H1 (cell line): Measurements from ENCODE around the gene GRIP1. TPM values are rescaled to one million over a fixed set of nuclear protein-coding genes. Genes with fewer than 3 reads are reported as not detected.

Source experiments
- CTCF ChIA-PET: fragments of 300-600 bp; sonication (Branson Sonifier 250); formaldehyde crosslinking; loops from one replicate; lab custom pipeline; 2021; ENCODE audit not compliant: partially characterized antibody; lab: Charles Lee
- POLR2A ChIA-PET: fragments of 300-600 bp; sonication (Branson Sonifier 250); formaldehyde crosslinking; loops from one replicate; lab custom pipeline; 2021; ENCODE audit warnings: inconsistent platforms; ENCODE audit not compliant: partially characterized antibody; lab: Charles Lee
- DNase-seq, 2 experiments: peaks; one replicate each; pipeline versions ENCODE4 v3.0.0 to v3.0.0-alpha.2; 2010 to 2022; ENCODE audit warnings: low spot score in 2 of 2, low read depth in 1 of 2, mixed read lengths in 1 of 2
- FAIRE-seq: peaks from 2 replicates; lab custom pipeline; 2011; peaks lifted over from hg19 to GRCh38; lab: Jason Lieb, UNC
- H2AFZ ChIP-seq: 2 replicates; pipeline ENCODE4 v1.8.1; 2012; ENCODE audit warnings: low read length, inconsistent platforms
- H2AK5ac ChIP-seq: 2 replicates; pipeline ENCODE4 v1.6.1; 2013; ENCODE audit warnings: low read depth, low read length
- H2BK120ac ChIP-seq: replicated peaks from 2 replicates; pipeline ENCODE3; 2013; ENCODE audit warnings: low read depth, low read length, inconsistent platforms
- H2BK12ac ChIP-seq: 2 replicates; pipeline ENCODE4 v1.6.1; 2013; ENCODE audit warnings: low read depth, low read length
- H2BK15ac ChIP-seq: 2 replicates; pipeline ENCODE4 v1.6.1; 2013; ENCODE audit warnings: low read length
- H2BK20ac ChIP-seq: 2 replicates; pipeline ENCODE4 v1.6.1; 2013; ENCODE audit warnings: low read length
- H2BK5ac ChIP-seq: 2 replicates; pipeline ENCODE4 v1.6.1; 2013; ENCODE audit warnings: low read depth, low read length
- H3K14ac ChIP-seq: 2 replicates; pipeline ENCODE4 v1.6.1; 2013; ENCODE audit warnings: inconsistent platforms; ENCODE audit not compliant: insufficient read length
- H3K18ac ChIP-seq: 2 replicates; pipeline ENCODE4 v1.6.1; 2013; ENCODE audit warnings: low read length; ENCODE audit errors: extremely low read depth
- H3K23ac ChIP-seq: 2 replicates; pipeline ENCODE4 v1.6.1; 2013; ENCODE audit warnings: inconsistent platforms; ENCODE audit not compliant: insufficient read length
- H3K23me2 ChIP-seq: 2 replicates; pipeline ENCODE4 v1.6.1; 2013; ENCODE audit warnings: low read depth, low read length
- H3K27ac ChIP-seq: 2 replicates; pipeline ENCODE4 v1.6.1; 2011; ENCODE audit warnings: low read depth, low read length, inconsistent platforms
- H3K27me3 ChIP-seq, 4 experiments: replicated peaks in 1 of 4; 1 replicate in 1 of 4; 2 replicates in 3 of 4; pipeline versions ENCODE4 v1.6.1 to v1.8.1; 2011 to 2013; ENCODE audit warnings: low read length in 3 of 4, mild to moderate bottlenecking in 3 of 4, inconsistent platforms in 2 of 4, mixed read lengths in 2 of 4, moderate library complexity in 1 of 4; ENCODE audit not compliant: control insufficient read depth in 3 of 4, insufficient read depth in 3 of 4; ENCODE audit errors: extremely low read depth in 1 of 4
- H3K36me3 ChIP-seq, 4 experiments: 2 replicates each; pipeline versions ENCODE4 v1.6.1 to v1.8.1; 2011 to 2013; ENCODE audit warnings: mild to moderate bottlenecking in 4 of 4, low read length in 3 of 4, moderate library complexity in 2 of 4, control low read depth in 1 of 4, inconsistent platforms in 1 of 4; ENCODE audit not compliant: insufficient read depth in 4 of 4, control insufficient read depth in 2 of 4
- H3K4ac ChIP-seq: replicated peaks from 2 replicates; pipeline ENCODE3; 2013; ENCODE audit warnings: low read length, low read depth, mixed read lengths, inconsistent platforms; ENCODE audit not compliant: insufficient read length
- H3K4me1 ChIP-seq, 4 experiments: replicated peaks in 1 of 4; 1 replicate in 1 of 4; 2 replicates in 3 of 4; pipeline versions ENCODE4 v1.6.1 to v1.8.1; 2011 to 2013; ENCODE audit warnings: low read length in 3 of 4, inconsistent platforms in 2 of 4, mixed read lengths in 1 of 4; ENCODE audit not compliant: insufficient read depth in 4 of 4, control insufficient read depth in 3 of 4
- H3K4me2 ChIP-seq, 2 experiments: 2 replicates each; pipeline versions ENCODE4 v1.6.1 to v1.8.1; 2011 to 2013; ENCODE audit warnings: low read depth in 2 of 2, low read length in 2 of 2, control low read depth in 1 of 2, inconsistent platforms in 1 of 2, mild to moderate bottlenecking in 1 of 2; ENCODE audit not compliant: insufficient read depth in 1 of 2
- H3K4me3 ChIP-seq, 4 experiments: fragments of 200-600, 300-600 bp in 1 of 4; sonication (generic), shearing (Covaris generic), sonication (Bioruptor Twin) in 1 of 4; 2 replicates each; pipeline versions ENCODE4 v1.5.1 to v1.8.1; 2011 to 2016; ENCODE audit warnings: low read length in 4 of 4, low read depth in 3 of 4, control low read depth in 2 of 4, inconsistent platforms in 2 of 4, mild to moderate bottlenecking in 2 of 4, mixed read lengths in 1 of 4, moderate library complexity in 1 of 4; ENCODE audit not compliant: insufficient read depth in 2 of 4; ENCODE audit errors: extremely low read depth in 1 of 4
- H3K56ac ChIP-seq: replicated peaks from 2 replicates; pipeline ENCODE3; 2013; ENCODE audit warnings: low read depth, mild to moderate bottlenecking, mixed read lengths, low read length, inconsistent platforms; ENCODE audit not compliant: insufficient read length
- H3K79me1 ChIP-seq: 2 replicates; pipeline ENCODE4 v1.6.1; 2013; ENCODE audit warnings: low read depth, low read length, control low read depth
- H3K79me2 ChIP-seq, 2 experiments: 2 replicates each; pipeline versions ENCODE4 v1.6.1 to v1.8.1; 2012 to 2013; ENCODE audit warnings: low read length in 2 of 2, mild to moderate bottlenecking in 2 of 2, inconsistent platforms in 1 of 2; ENCODE audit not compliant: insufficient read depth in 2 of 2, control insufficient read depth in 1 of 2
- H3K9ac ChIP-seq, 4 experiments: replicated peaks in 1 of 4; 1 replicate in 1 of 4; 2 replicates in 3 of 4; pipeline versions ENCODE4 v1.6.1 to v1.8.1; 2011 to 2013; ENCODE audit warnings: low read depth in 3 of 4, low read length in 3 of 4, control low read depth in 2 of 4, mild to moderate bottlenecking in 2 of 4, moderate library complexity in 2 of 4, inconsistent platforms in 1 of 4; ENCODE audit errors: extremely low read depth in 1 of 4
- H3K9me3 ChIP-seq, 2 experiments: 2 replicates each; pipeline versions ENCODE4 v1.6.1 to v1.8.1; 2012 to 2013; ENCODE audit warnings: mild to moderate bottlenecking in 2 of 2, moderate library complexity in 2 of 2, control low read depth in 1 of 2, inconsistent platforms in 1 of 2, low read depth in 1 of 2, low read length in 1 of 2, mixed read lengths in 1 of 2; ENCODE audit not compliant: insufficient read depth in 2 of 2
- H4K20me1 ChIP-seq, 2 experiments: replicated peaks in 1 of 2; 2 replicates each; pipeline versions ENCODE3 to v1.8.1; 2011 to 2013; ENCODE audit warnings: inconsistent platforms in 2 of 2, low read length in 2 of 2, mild to moderate bottlenecking in 1 of 2; ENCODE audit not compliant: insufficient read depth in 2 of 2, control insufficient read depth in 1 of 2
- H4K5ac ChIP-seq: 2 replicates; pipeline ENCODE4 v1.6.1; 2013; ENCODE audit warnings: low read length, low read depth, mixed read lengths, inconsistent platforms; ENCODE audit not compliant: insufficient read length
- H4K8ac ChIP-seq: 2 replicates; pipeline ENCODE4 v1.8.0; 2013; ENCODE audit warnings: mild to moderate bottlenecking, moderate library complexity, low read length, inconsistent platforms; ENCODE audit not compliant: insufficient read depth; ENCODE audit errors: extremely low read depth
- H4K91ac ChIP-seq: replicated peaks from 2 replicates; pipeline ENCODE3; 2013; ENCODE audit warnings: low read length, mixed read lengths, inconsistent platforms; ENCODE audit not compliant: insufficient read length
- CTBP2 ChIP-seq: IDR thresholded peaks from 2 replicates; pipeline ENCODE4 v1.7.0; 2011; ENCODE audit warnings: borderline replicate concordance, mild to moderate bottlenecking, moderate library complexity, mixed read lengths, low read length; ENCODE audit not compliant: insufficient read depth, insufficient read length
- GTF2F1 ChIP-seq: IDR thresholded peaks from 2 replicates; pipeline ENCODE4 v1.6.1; 2012; ENCODE audit warnings: low read depth, low read length, improper control_type of control experiment, borderline replicate concordance
- SAP30 ChIP-seq: fragments of 300-600 bp; sonication (generic); IDR thresholded peaks from 2 replicates; pipeline ENCODE4 v1.7.1; 2012; ENCODE audit warnings: low read length, moderate library complexity, mild to moderate bottlenecking, inconsistent platforms; ENCODE audit not compliant: insufficient read depth, insufficient replicate concordance
- TCF12 ChIP-seq: IDR thresholded peaks from 2 replicates; pipeline ENCODE4 v1.6.1; 2011; ENCODE audit warnings: low read depth, mild to moderate bottlenecking, low read length
- polyA plus RNA-seq, 7 experiments: library from polyadenylated mRNA; depleted of rRNA in 3 of 7; stranded (reverse) in 5 of 7; unstranded in 2 of 7; fragments of >200 nt in 5 of 7; fragments of 200-250 nt in 2 of 7; gene quantifications; 1 replicate in 5 of 7; 2 replicates in 1 of 7; 4 replicates in 1 of 7; pipeline versions ENCODE4 v1.2.1 to v1.2.3, GENCODE V29; 2011 to 2013; ENCODE audit warnings: missing spikeins in 2 of 7, mixed read lengths in 2 of 7
- total RNA-seq: library from RNA; stranded (reverse); fragmentation: NEBNext Ultra II Directional; extraction: Animal tissue kit (Norgen Biotek cat#: 25700); gene quantifications from 2 replicates; pipeline ENCODE4 v1.2.1, GENCODE V29; 2021
- TF ChIP-seq, protein P1 (sequence below): IDR thresholded peaks from 2 replicates; pipeline ENCODE4 v1.6.1; 2012; ENCODE audit warnings: inconsistent platforms
- TF ChIP-seq, protein P2 (sequence below): IDR thresholded peaks from 2 replicates; pipeline ENCODE4 v1.6.1; 2012; ENCODE audit warnings: inconsistent platforms

Gene GRIP1
- total and polyA plus RNA-seq, 2 of the 8 experiments (the other 6 are each of a cell fraction or from before 2014, with no cell fraction given): 4.5 to 27.3 TPM

- Histone ChIP-seq H3K4me1 (peaks cover 0 to 6% (median 3%) of the 10 kb centered on the region in 4 experiments; a peak in 1 of 7 replicates), H2BK5ac (no peak overlapping the region), H4K5ac (no peak overlapping the region), H3K79me2 (no peaks in the 10 kb centered on the region), H3K18ac (no peak overlapping the region), H3K23me2 (no peaks in the 10 kb centered on the region; the same call in 1 of the 2 replicates), H2AFZ (no peak overlapping the region), H3K36me3 (no peaks in the 10 kb centered on the region), H2AK5ac (no peak overlapping the region), H3K27ac (no peak overlapping the region), H4K20me1 (no peaks in the 10 kb centered on the region), H3K79me1 (no peaks in the 10 kb centered on the region), H3K56ac (no peak overlapping the region), H2BK120ac (no peak overlapping the region), H3K9ac (no peak overlapping the region), H3K23ac (no peak overlapping the region), H2BK15ac (no peak overlapping the region), H3K4ac (no peak overlapping the region), H3K27me3 (no peaks in the 10 kb centered on the region), H3K9me3 (no peaks in the 10 kb centered on the region), H2BK12ac (no peak overlapping the region; the same call in 1 of the 2 replicates), H4K91ac (no peak overlapping the region), H4K8ac (no peak overlapping the region), H2BK20ac (no peak overlapping the region), H3K14ac (no peak overlapping the region), H3K4me3 (no peak overlapping the region), H3K4me2 (peak overlapping the region in 1 of 2 experiments; percentile 24; a peak in 1 of 4 replicates)
- DNase-seq: no peak
- TF ChIP-seq GTF2F1 (no peak), CTBP2 (no peak), SAP30 (no peak), TCF12 (no peak)
- TF ChIP-seq, protein P1, sequence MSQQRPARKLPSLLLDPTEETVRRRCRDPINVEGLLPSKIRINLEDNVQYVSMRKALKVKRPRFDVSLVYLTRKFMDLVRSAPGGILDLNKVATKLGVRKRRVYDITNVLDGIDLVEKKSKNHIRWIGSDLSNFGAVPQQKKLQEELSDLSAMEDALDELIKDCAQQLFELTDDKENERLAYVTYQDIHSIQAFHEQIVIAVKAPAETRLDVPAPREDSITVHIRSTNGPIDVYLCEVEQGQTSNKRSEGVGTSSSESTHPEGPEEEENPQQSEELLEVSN: no peak
- TF ChIP-seq, protein P2, sequence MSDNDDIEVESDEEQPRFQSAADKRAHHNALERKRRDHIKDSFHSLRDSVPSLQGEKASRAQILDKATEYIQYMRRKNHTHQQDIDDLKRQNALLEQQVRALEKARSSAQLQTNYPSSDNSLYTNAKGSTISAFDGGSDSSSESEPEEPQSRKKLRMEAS: no peak
- CTCF ChIA-PET: no interaction called here
- POLR2A ChIA-PET: no interaction called here
- no peak for FAIRE-seq
These were observed 275.1 kb downstream of the GRIP1 start for GRCh38 chr12:66403746-66404145.
